ENCODE data around the gene DHPS.
A peak's percentile ranks its signal among the peaks of the same experiment; 100 is the strongest.
"Not testable (repeated sequence)": the region's sequence is repeated elsewhere in the genome, so short reads cannot be mapped to it uniquely, and the experiment has no call there.

Gene DHPS

DNA sequence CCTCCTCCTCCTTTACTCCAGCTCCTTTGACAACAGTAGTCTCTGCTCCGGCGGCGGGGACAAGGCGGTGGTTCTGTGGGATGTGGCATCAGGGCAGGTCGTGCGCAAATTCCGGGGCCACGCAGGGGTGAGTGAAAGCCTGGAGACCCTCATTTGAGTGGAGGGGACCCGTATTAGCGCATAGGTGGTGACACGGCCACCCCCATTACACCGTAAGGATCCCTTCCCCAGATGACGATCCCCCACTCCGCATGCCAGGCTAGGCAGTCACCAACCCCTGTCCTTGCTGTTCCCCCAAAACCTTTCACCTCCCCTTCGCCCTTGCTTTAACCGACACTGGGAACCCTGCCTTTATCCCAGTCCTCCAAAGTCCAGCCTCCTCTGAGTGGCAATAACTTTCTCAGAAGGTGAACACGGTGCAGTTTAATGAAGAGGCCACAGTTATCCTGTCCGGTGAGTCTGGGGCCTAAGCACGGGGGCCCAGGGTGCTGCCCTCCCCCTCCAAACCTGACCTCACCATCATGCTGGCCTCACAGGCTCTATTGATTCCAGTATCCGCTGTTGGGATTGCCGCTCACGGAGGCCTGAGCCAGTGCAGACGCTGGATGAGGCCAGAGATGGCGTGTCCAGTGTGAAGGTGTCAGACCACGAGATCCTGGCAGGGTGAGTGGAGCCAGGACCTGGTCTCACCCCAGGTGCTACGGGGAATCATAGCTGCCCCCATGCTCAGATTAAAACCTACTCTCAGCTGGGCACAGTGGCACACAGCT is 11.3 kb downstream of the DHPS start:
- DNase-seq (ENCODE audit: low read depth) = no peak

DNA sequence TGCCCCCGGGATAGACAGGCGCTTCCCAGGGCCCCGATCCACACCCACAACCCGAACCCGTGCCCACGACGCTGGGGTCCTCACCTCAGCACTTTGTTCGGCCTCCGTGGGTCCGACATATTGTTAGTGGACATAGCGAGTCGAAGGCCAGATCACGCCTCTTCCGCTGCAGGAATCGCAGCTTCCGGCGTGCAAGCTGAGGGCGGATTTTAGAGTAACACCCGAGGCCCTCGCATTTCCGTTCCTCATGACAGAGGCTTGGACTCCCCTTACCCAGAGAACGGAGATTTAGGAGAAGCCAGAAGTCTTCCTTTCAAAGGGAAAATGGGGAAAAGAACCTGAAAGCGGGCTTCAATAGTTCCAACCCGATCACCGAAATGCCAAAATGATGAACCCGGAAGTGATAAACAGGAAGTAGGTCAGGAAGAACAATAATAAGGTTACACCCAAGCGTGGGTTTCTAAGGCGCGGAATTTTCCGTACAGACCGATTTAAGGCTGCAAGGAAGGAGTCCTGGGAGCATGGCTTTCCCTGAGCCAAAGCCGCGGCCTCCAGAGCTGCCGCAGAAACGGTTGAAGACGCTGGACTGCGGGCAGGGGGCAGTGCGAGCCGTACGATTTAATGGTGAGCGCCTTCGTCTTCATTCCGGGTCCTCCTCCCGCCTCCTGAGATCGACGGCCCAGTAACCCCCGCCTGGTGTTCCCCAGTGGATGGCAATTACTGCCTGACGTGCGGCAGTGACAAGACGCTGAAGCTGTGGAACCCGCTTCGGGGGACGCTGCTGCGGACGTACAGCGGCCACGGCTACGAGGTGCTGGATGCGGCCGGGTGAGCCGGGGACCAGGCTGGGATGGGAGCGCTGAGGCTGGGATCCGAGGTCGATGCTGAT is 12.2 kb downstream of the DHPS start:
- DNase-seq (ENCODE audit: low read depth) = peak; percentile 53

GRCh38 chr19:12668932-12669269 is 12.8 kb downstream of the DHPS start:
- DNase-seq (ENCODE audit: low read depth) = no peak

- DNase-seq (ENCODE audit: low read depth) = no peak
Measured at GRCh38 chr19:12668346-12668745, 13.3 kb downstream of the DHPS start.

GRCh38 chr19:12667731-12668302 is 13.9 kb downstream of the DHPS start:
- no peak for DNase-seq (ENCODE audit: low read depth)

DNA sequence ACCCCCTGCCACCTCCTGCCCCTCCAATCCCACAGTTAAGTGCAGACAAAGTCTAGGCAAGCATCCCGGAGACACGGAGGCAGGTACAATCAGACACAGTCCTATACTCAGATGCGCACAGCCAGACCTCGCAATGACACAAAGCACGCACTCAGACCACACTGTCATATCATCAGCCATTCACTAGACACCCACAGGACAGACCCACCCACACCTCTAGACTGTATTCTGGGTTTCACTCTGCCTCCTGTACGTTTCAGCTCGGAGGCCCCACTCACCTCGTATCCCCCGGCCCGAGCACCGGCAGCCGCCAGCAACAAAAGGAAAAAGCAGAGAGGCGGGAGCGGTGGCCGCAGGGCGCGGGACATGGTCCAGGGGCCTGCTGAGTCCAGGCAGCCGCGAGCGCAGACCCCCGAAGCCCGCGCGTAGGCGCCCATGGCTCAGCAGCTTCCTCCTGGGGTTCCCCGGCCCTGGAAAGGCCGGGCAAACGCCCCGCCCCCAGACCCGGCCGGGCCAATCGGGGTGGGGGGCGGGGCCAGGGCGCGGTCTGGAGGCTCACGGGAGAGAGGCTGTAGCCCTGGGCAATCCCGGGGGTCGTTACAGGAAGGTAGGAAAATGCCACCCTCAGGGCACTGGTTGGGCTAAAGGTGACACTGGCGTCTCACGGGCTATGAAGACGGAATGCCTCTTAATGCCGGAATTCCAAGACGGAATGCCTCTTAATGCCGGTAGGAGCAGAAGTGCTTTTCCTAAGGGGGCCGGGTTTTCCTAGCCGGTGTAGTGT is 15.2 kb downstream of the DHPS start, which contains the start of the genes MAN2B1 and WDR83:
Gene MAN2B1 (minus strand): TSS at position 478 of the 784 bp plus-strand sequence. CDS start 41 bp downstream, at position 437.
Gene WDR83 (plus strand): TSS at position 543 of the 784 bp plus-strand sequence. CDS start 2,984 bp downstream, outside the sequence.
- DNase-seq (ENCODE audit: low read depth) = peak; percentile 63

GRCh38 chr19:12665671-12666264 is 15.9 kb downstream of the DHPS start:
- DNase-seq (ENCODE audit: low read depth) = no peak

- DNase-seq (ENCODE audit: low read depth) = no peak
Measured at GRCh38 chr19:12665281-12665573, 16.5 kb downstream of the DHPS start.

DNA sequence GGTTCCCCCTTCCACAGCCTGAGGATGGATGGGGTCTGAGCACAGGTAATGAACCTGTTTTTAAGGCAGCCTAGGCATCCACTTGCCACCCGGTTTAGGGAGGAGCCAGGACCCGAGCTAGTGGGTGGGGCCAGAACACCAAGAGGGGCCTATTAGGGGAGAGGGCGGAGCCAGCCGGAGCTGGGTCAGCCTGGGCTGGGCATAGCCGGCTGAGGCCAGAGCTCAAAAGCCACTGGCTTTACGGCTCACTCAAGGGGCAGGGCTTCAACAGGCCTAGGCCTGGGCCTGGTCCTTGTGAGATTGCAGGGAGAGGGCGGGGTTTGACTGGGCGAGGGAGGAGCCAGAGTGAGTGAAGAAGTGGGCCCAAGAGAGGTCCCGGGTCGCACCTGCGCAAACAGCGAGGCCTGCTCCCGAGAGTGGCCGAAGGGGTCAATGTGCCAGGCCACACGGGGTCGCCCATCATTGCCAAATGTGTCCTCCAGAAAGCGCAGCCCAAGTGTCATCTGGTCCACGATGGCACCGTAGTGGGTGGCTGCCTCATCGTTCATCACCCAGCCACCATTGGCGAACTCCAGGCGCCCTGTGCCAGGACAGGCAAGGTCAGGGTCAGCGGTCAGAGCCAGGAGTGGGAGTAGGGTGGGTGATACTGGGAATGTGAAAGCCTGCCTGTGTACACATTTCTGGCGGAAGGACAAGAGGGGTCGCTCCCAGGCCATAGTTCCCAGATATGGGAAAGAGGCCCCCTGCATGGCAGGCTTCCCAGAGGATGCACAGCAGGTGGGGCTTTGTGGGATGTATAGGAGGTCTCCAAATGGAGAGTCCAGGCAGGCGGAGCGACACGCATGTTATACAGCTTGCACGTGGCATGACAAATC is 17.0 kb downstream of the DHPS start:
- no peak for DNase-seq (ENCODE audit: low read depth)

GRCh38 chr19:12660980-12661379 is 20.7 kb downstream of the DHPS start:
- DNase-seq (ENCODE audit: low read depth) = no peak

DNA sequence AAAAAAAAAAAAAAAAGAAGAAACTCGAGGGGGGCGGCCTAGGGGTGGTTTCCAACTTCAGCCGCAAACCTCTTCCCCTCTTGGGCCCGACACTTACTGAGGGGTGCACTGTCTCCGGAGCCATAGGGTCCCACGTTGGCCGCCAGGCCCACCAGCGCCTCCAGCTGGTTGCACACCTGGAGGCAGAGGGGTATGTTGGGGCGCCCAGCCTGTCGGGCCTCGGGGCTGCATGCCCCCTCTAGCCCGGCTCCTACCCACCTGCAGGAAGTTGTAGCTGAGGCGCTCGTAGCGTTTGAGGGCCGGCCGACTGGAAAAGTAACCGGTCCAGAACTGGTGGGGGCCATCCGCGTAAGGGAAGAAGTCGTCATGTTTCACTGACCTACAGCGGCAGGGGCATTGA is 23.7 kb downstream of the DHPS start:
- no peak for DNase-seq (ENCODE audit: low read depth)

DNA sequence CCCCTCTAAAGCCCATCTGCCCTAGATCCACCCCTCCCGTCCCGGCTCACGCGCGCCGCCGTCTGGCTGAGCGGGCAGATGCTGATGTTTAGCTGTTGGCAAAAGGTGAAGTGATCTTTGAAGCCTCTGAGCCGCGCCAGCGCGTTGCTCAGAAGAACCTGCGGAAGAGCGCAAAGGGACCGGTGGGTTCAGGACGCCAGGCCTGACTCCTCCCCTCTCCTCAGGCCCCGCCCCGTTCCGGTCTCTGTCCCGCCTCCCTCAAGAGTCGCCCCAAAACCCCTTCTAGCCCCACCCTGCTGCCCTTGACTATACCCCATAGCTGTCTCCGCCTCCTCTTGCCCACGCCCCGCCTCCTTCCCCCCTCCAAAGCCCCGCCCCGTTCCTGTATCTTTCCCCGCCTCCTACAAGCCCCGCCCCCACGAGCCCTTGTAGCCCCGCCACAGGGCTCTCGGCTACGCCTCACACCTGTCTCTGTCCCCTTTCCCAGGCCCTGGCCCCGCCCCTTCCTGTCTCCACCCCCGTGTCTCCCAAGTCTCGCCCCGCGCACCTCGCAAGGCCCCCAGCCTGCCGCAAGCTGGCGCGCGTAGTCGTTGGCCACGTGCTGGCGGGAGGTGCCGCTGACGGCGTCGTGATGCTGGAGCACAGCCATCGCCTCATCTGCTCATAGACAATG is 24.6 kb downstream of the DHPS start:
- DNase-seq (ENCODE audit: low read depth) = no peak

DNA sequence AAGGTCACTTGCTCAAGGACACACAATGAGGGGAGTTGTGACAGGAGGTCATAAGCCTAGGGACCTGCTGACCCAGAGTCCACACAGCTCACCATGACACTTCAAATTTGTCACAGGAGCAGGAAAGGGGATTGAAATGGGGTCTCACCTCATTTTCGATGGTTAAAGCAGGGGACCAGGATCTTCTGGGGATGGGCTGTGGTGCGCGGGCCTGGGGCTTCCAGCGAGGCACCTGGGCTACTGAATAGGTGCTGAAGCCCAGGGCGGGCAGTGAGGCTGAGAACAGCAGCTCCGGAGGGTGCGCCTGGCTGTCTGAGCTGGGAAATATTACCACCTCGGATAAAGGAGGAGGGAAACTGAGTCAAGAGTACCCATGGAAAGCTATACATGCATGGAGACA is 26.1 kb downstream of the DHPS start:
- DNase-seq (ENCODE audit: low read depth) = no peak

- DNase-seq (ENCODE audit: low read depth) = no peak
Measured at GRCh38 chr19:12652219-12652618, 29.5 kb downstream of the DHPS start.

GRCh38 chr19:12649941-12650340 is 31.7 kb downstream of the DHPS start:
- no peak for DNase-seq (ENCODE audit: low read depth)

DNA sequence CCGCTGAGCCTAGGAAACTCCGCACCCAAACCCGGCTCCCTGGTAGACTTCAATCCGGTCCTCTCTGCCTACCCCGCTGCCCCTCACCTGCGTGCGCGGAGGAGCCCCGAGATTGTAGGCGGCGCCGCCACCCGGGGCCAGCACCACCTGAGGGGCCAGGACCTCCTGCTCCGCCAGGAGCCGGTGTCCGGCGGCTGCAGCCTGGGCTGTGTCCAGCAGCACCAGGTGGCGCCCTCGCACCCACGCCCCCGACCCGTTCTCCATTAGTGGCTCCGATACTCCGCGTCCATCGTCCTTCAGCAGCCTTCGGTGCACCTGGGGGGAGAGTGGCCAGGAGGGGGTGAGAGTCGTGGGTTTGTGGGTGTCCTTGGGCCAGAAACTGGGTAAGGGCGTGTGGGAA is 33.6 kb downstream of the DHPS start:
- no peak for DNase-seq (ENCODE audit: low read depth)

- no peak for DNase-seq (ENCODE audit: low read depth)
Measured at GRCh38 chr19:12647490-12648071, 34.1 kb downstream of the DHPS start.

DNA sequence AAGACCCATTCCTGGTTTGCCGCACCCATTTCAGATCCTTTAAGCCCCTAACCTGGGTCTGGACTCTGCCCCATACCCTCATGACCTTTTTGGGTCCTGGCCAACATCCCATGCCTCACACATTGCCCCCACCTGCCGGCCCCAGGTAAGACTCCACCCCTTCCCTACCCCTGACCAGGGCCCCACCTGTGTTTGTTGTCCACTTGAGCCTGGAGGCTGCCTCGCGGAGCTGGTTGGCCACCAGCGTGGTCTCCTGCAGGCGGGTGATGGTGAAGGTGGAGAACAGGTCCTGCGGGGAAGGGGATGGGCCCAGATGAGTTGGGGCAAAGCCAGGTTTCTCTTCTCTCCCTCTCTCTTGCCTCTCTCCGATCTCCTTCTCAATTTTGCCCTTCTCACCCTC is 34.6 kb downstream of the DHPS start:
- DNase-seq (ENCODE audit: low read depth) = no peak

- no peak for DNase-seq (ENCODE audit: low read depth)
Measured at GRCh38 chr19:12646551-12646950, 35.1 kb downstream of the DHPS start.

GRCh38 chr19:12643716-12644115 is 38.0 kb downstream of the DHPS start:
- DNase-seq (ENCODE audit: low read depth) = not testable (repeated sequence)

Measured in stimulated activated CD8-positive, alpha-beta memory T cell treated with anti-CD3 and anti-CD28 coated beads, Interleukin-15, amount 100 ng/mL, for 24 hours (primary cell).